Neuronal stem cell (in vitro differentiated cells): ENCODE measurements around the gene COX5A.
"Not testable (repeated sequence)": the region's sequence is repeated elsewhere in the genome, so short reads cannot be mapped to it uniquely, and the experiment has no call there.

Source experiments
- DNase-seq: peaks from one replicate; pipeline ENCODE4 v3.0.0-alpha.2; 2013; ENCODE audit warnings: low spot score
- H2AFZ ChIP-seq: one replicate; pipeline ENCODE4 v1.6.1; 2013; ENCODE audit warnings: mild to moderate bottlenecking, low read length, inconsistent platforms
- H2AK5ac ChIP-seq: 2 replicates; pipeline ENCODE4 v1.6.1; 2013; ENCODE audit warnings: low read depth, mild to moderate bottlenecking, inconsistent platforms, low read length, moderate library complexity, mixed read lengths
- H2BK120ac ChIP-seq: 2 replicates; pipeline ENCODE4 v1.6.1; 2013; ENCODE audit warnings: low read depth, mild to moderate bottlenecking, inconsistent platforms, low read length, moderate library complexity, mixed read lengths
- H2BK12ac ChIP-seq: one replicate; pipeline ENCODE4 v1.6.1; 2013; ENCODE audit warnings: low read length, inconsistent platforms
- H2BK15ac ChIP-seq: 2 replicates; pipeline ENCODE4 v1.6.1; 2013; ENCODE audit warnings: mild to moderate bottlenecking, low read length, inconsistent platforms, mixed read lengths
- H2BK5ac ChIP-seq: one replicate; pipeline ENCODE4 v1.6.1; 2013; ENCODE audit warnings: inconsistent platforms, mild to moderate bottlenecking, low read length, moderate library complexity
- H3K14ac ChIP-seq: one replicate; pipeline ENCODE4 v1.6.1; 2013; ENCODE audit warnings: low read length, inconsistent platforms
- H3K18ac ChIP-seq: 2 replicates; pipeline ENCODE4 v1.6.1; 2013; ENCODE audit warnings: low read length, inconsistent platforms
- H3K23ac ChIP-seq: 2 replicates; pipeline ENCODE4 v1.6.1; 2013; ENCODE audit warnings: low read depth, mild to moderate bottlenecking, mixed read lengths, low read length, inconsistent platforms; ENCODE audit not compliant: poor library complexity
- H3K27ac ChIP-seq: replicated peaks from 3 replicates; pipeline ENCODE4 v1.5.1; 2013; ENCODE audit warnings: low read length, inconsistent platforms
- H3K27me3 ChIP-seq, 3 experiments: 2 replicates each; pipeline ENCODE4 v1.6.1; 2013; ENCODE audit warnings: low read length in 3 of 3, mild to moderate bottlenecking in 2 of 3, inconsistent platforms in 1 of 3, low read depth in 1 of 3, mixed read lengths in 1 of 3, moderate library complexity in 1 of 3; ENCODE audit not compliant: control insufficient read depth in 3 of 3, insufficient read depth in 3 of 3
- H3K36me3 ChIP-seq, 2 donors: replicated peaks in 1 of 2; 2 replicates each; pipeline ENCODE4 v1.6.1; 2013; ENCODE audit warnings: low read length in 2 of 2; ENCODE audit not compliant: control insufficient read depth in 2 of 2, insufficient read depth in 2 of 2
- H3K4ac ChIP-seq: 2 replicates; pipeline ENCODE4 v1.6.1; 2013; ENCODE audit warnings: inconsistent platforms, mild to moderate bottlenecking, low read length, moderate library complexity
- H3K4me1 ChIP-seq, 2 donors: 1 replicate in 1 of 2; 2 replicates in 1 of 2; pipeline ENCODE4 v1.6.1; 2013; ENCODE audit warnings: low read length in 2 of 2, low read depth in 1 of 2; ENCODE audit not compliant: control insufficient read depth in 2 of 2, insufficient read depth in 1 of 2
- H3K4me2 ChIP-seq: one replicate; pipeline ENCODE4 v1.6.1; 2013; ENCODE audit warnings: mild to moderate bottlenecking, low read length, inconsistent platforms; ENCODE audit not compliant: insufficient read depth, poor library complexity, severe bottlenecking
- H3K4me3 ChIP-seq, 2 donors: 2 replicates each; pipeline ENCODE4 v1.5.1; 2013; ENCODE audit warnings: low read length in 2 of 2, mild to moderate bottlenecking in 2 of 2, inconsistent platforms in 1 of 2, moderate library complexity in 1 of 2
- H3K79me1 ChIP-seq: one replicate; pipeline ENCODE4 v1.6.1; 2013; ENCODE audit warnings: low read depth, mild to moderate bottlenecking, inconsistent platforms, low read length, moderate library complexity
- H3K9ac ChIP-seq: one replicate; pipeline ENCODE4 v1.6.1; 2013; ENCODE audit warnings: mild to moderate bottlenecking, low read depth, low read length, inconsistent platforms; ENCODE audit not compliant: poor library complexity
- H3K9me3 ChIP-seq, 2 donors: replicated peaks in 1 of 2; 2 replicates each; pipeline versions ENCODE3 to v1.6.1; 2013; ENCODE audit warnings: low read length in 2 of 2, mild to moderate bottlenecking in 2 of 2, inconsistent platforms in 1 of 2, low read depth in 1 of 2, mixed read lengths in 1 of 2, moderate library complexity in 1 of 2; ENCODE audit not compliant: control insufficient read depth in 2 of 2, insufficient read depth in 1 of 2
- H4K8ac ChIP-seq: one replicate; pipeline ENCODE4 v1.6.1; 2013; ENCODE audit warnings: low read depth, mild to moderate bottlenecking, inconsistent platforms, low read length, moderate library complexity
- H4K91ac ChIP-seq: one replicate; pipeline ENCODE4 v1.6.1; 2013; ENCODE audit warnings: low read length, low read depth, mild to moderate bottlenecking, inconsistent platforms; ENCODE audit not compliant: poor library complexity
- WGBS, 2 donors: extraction: QIAGEN DNeasy Blood & Tissue Kit; methylation state at CpG; one replicate each; pipeline ENCODE4 v1.1.7; 2013; ENCODE audit warnings: missing lambda C conversion rate in 2 of 2, mixed read lengths in 1 of 2; ENCODE audit not compliant: insufficient read length in 2 of 2, insufficient replicate concordance in 1 of 2; ENCODE audit errors: extremely low coverage in 2 of 2; 5-methylcytosine and 5-hydroxymethylcytosine counted together

The COX5A gene

DNA sequence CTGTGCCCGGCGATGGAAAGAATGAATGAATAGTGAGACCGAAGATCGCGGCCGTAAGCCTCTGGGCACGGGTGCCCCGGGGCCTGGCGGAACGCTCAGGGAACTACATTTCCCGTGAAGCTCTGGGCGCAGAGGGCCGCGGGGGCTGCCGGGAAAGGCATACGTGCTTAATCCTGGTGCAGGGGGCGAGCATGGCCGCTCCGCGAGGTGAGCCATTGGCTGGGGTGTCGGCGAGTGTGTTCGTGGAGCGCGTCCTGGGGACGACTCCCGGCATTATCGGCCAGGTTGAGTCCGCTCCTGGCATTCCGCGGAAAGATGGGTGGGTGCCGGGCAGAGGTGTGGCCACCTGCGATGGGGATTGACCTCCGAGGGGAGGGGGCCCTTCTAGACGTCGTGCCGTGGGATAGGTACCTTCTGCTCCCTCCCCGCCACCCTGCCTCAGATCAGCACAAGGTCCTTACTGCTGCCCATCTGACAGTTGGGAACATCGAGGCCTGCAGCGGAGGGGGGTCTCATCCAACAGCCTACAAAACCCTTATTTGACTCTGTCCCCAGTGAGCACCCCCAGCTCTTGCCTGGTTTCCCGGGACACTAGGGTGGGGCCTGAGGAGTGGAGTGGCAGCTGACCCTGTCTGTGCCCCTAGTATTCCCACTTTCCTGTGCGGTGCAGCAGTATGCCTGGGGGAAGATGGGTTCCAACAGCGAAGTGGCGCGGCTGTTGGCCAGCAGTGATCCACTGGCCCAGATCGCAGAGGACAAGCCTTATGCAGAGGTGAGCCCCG, 47.8 kb downstream of the COX5A start, which contains the start of gene MPI:
Gene MPI, plus strand, starts transcription at position 160 of the 782 bp plus-strand sequence. Its CDS starts 32 bp downstream, at position 192.
- Histone ChIP-seq H2BK15ac (no peak within 1 kb of the TSS), H2BK5ac (no peak within 1 kb of the TSS), H3K4ac (no peak within 1 kb of the TSS), H3K18ac (peak within 1 kb of the TSS; percentile 89), H3K9ac (peak within 1 kb of the TSS; percentile 96), H2BK12ac (no peak within 1 kb of the TSS), H3K79me1 (no peaks in the 10 kb centered on the region), H3K9me3 (no peaks in the 10 kb centered on the region), H3K4me1 (peaks cover 7% of the 10 kb centered on the region in 2 donors), H4K8ac (peak within 1 kb of the TSS; percentile 77), H3K27ac (no peak within 1 kb of the TSS), H3K23ac (peak within 1 kb of the TSS; percentile 87), H2AFZ (peak within 1 kb of the TSS; percentile 91), H3K4me2 (peak within 1 kb of the TSS; percentile 92), H3K4me3 (peak within 1 kb of the TSS; percentile 67 to 91), H3K27me3 (no peaks in the 10 kb centered on the region), H4K91ac (no peak within 1 kb of the TSS), H2AK5ac (peak within 1 kb of the TSS; percentile 26), H2BK120ac (peak within 1 kb of the TSS; percentile 19), H3K36me3 (peaks cover 19 to 27% of the 10 kb centered on the region in 2 donors), H3K14ac (no peak within 1 kb of the TSS)
- peak; percentile 82 for DNase-seq
- WGBS, 2 donors, result no CpG with 5 or more reads among the region's 47 CpGs

DNA sequence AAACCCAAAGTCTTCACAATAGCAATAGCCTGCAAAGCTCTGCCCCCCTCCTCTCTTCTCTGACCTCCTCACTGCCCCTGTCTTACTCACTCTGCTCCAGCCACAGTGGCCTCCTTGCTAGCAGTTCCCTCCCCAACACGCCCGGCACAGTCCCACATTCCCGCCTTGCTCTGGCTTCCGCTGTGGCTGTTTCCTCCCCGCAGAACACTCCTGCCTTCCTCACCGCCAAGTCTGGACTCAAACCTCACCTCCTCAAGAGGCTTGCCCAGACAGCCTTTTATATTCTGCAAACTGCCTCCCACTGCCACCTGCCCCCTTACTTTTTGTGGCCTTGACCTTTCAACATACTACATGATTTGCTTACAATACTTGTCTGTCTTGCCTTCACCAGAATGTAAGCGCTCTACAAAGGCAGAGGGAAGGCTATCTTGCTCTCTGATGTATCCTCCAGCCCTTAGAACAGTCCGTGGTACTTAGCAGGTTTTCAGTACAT, 48.4 kb downstream of the COX5A start:
- Histone ChIP-seq H3K4me2 (peak overlapping the region; percentile 92), H3K36me3 (peaks cover 19 to 27% of the 10 kb centered on the region in 2 donors), H3K27ac (no peak overlapping the region), H3K27me3 (no peaks in the 10 kb centered on the region), H2BK15ac (no peak overlapping the region), H3K79me1 (no peaks in the 10 kb centered on the region), H3K9me3 (no peaks in the 10 kb centered on the region), H3K18ac (no peak overlapping the region), H4K8ac (no peak overlapping the region), H3K14ac (no peak overlapping the region), H2BK12ac (no peak overlapping the region), H2AK5ac (no peak overlapping the region), H3K9ac (no peak overlapping the region), H2BK5ac (no peak overlapping the region), H2AFZ (peak overlapping the region; percentile 91), H3K4me3 (peak overlapping the region; percentile 67 to 70), H3K23ac (no peak overlapping the region), H3K4me1 (peaks cover 7% of the 10 kb centered on the region in 2 donors), H2BK120ac (no peak overlapping the region), H3K4ac (no peak overlapping the region), H4K91ac (no peak overlapping the region)
- no peak for DNase-seq
- no CpG with 5 or more reads among the region's 8 CpGs for WGBS, 2 donors

DNA sequence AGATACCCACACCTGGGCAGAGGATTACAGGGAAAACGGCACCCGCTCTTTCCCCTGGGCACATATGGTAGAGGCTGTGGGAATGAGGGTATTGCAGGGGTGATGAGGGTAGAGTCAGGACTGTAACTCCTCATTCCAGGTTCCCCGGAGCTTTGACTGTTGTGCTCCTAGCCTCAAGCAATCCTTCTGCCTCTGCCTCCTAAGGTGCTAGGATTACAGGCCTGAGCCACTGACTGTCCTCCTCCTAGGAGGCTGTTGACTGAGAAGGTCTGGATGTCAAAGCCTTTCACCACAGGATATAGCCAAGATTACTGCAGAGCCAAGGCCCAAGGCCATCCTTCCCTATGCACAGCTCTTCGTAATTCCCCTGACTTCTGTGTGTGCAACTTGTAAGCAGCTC, 49.2 kb downstream of the COX5A start:
- no peak for DNase-seq
- Histone ChIP-seq H3K4me2 (no peak overlapping the region), H3K4ac (no peak overlapping the region), H3K14ac (no peak overlapping the region), H3K9ac (peak overlapping the region; percentile 45), H3K27me3 (no peaks in the 10 kb centered on the region), H2BK15ac (no peak overlapping the region), H3K23ac (peak overlapping the region; percentile 38), H2AFZ (peak overlapping the region; percentile 91), H2BK12ac (no peak overlapping the region), H4K8ac (no peak overlapping the region), H2BK5ac (no peak overlapping the region), H3K27ac (no peak overlapping the region), H2AK5ac (no peak overlapping the region), H3K4me1 (peaks cover 7% of the 10 kb centered on the region in 2 donors), H3K79me1 (no peaks in the 10 kb centered on the region), H4K91ac (no peak overlapping the region), H3K36me3 (peaks cover 19 to 27% of the 10 kb centered on the region in 2 donors), H3K4me3 (peak overlapping the region; percentile 51 to 67), H3K9me3 (no peaks in the 10 kb centered on the region), H2BK120ac (peak overlapping the region; percentile 19), H3K18ac (no peak overlapping the region)
- WGBS, 2 donors, result no CpG with 5 or more reads among the region's 4 CpGs

DNA sequence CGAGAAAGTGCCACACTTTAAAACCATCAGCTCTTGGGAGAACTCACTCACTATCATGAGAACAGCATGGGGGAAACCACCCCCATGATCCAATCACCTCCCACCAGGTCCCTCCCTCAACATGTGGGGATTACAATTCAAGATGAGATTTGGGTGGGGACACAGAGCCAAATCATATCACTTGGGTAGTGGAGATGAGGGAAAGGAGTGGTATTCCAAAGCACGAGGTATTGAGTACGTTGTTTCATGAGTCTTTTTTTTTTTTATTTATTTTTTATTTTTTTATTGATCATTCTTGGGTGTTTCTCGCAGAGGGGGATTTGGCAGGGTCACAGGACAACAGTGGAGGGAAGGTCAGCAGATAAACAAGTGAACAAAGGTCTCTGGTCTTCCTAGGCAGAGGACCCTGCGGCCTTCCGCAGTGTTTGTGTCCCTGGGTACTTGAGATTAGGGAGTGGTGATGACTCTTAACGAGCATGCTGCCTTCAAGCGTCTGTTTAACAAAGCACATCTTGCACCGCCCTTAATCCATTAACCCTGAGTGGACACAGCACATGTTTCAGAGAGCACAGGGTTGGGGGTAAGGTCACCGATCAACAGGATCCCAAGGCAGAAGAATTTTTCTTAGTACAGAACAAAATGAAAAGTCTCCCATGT, 50.2 kb downstream of the COX5A start:
- not testable (repeated sequence) for H3K14ac ChIP-seq, H2AK5ac ChIP-seq, DNase-seq, H4K8ac ChIP-seq, H3K9ac ChIP-seq, H2BK120ac ChIP-seq, H3K4me1 ChIP-seq, H3K18ac ChIP-seq, H3K4me3 ChIP-seq, H3K27ac ChIP-seq, H2BK15ac ChIP-seq, H2AFZ ChIP-seq, H3K4ac ChIP-seq, H3K23ac ChIP-seq, H2BK12ac ChIP-seq, H4K91ac ChIP-seq, H3K79me1 ChIP-seq, H3K4me2 ChIP-seq, H3K9me3 ChIP-seq, H3K27me3 ChIP-seq, H2BK5ac ChIP-seq
- no CpG with 5 or more reads among the region's 10 CpGs for WGBS, 2 donors
- peaks cover 10 to 16% of the 10 kb centered on the region in 2 donors for H3K36me3 ChIP-seq
